HepG2 (cell line): Measurements from ENCODE around the gene RBM14. TPM values are rescaled to one million over a fixed set of nuclear protein-coding genes. Genes with fewer than 3 reads are reported as not detected.

Experiments
- ERF ChIP-seq: IDR thresholded peaks from 2 replicates; pipeline ENCODE4 v1.6.1; 2018; ENCODE audit warnings: missing biosample characterization, missing genetic modification reagents
- HDAC2 ChIP-seq: sonication (generic); formaldehyde crosslinking; IDR thresholded peaks from 2 replicates; pipeline ENCODE4 v1.4.0; 2020; ENCODE audit warnings: missing genetic modification reagents
- JUND ChIP-seq: sonication (generic); formaldehyde crosslinking; IDR thresholded peaks from 2 replicates; pipeline ENCODE4 v1.8.0; 2022; ENCODE audit warnings: mild to moderate bottlenecking, missing genetic modification reagents
- KDM2A ChIP-seq: sonication (generic); formaldehyde crosslinking; IDR thresholded peaks from 2 replicates; pipeline ENCODE4 v1.4.0; 2020; ENCODE audit warnings: low read depth, missing genetic modification reagents, borderline replicate concordance
- MEIS1 ChIP-seq: sonication (generic); formaldehyde crosslinking; IDR thresholded peaks from 2 replicates; pipeline ENCODE4 v1.9.0; 2021; ENCODE audit warnings: mild to moderate bottlenecking, missing genetic modification reagents, moderate library complexity, borderline replicate concordance
- MTA1 ChIP-seq: sonication (generic); formaldehyde crosslinking; IDR thresholded peaks from 2 replicates; pipeline ENCODE4 v1.4.0; 2020; ENCODE audit warnings: missing genetic modification reagents, mild to moderate bottlenecking, borderline replicate concordance
- NFRKB ChIP-seq: fragments of 450-650 bp; IDR thresholded peaks from 2 replicates; pipeline ENCODE4 v1.6.1; 2017
- PITX1 ChIP-seq: sonication (generic); formaldehyde crosslinking; IDR thresholded peaks from 2 replicates; pipeline ENCODE4 v1.5.1; 2020; ENCODE audit warnings: mild to moderate bottlenecking, missing genetic modification reagents
- RXRB ChIP-seq: IDR thresholded peaks from 2 replicates; pipeline ENCODE4 v1.6.1; 2016; ENCODE audit warnings: borderline replicate concordance, missing genetic modification reagents, missing compliant biosample characterization
- SAFB2 ChIP-seq: sonication (generic); formaldehyde crosslinking; IDR thresholded peaks from 2 replicates; pipeline ENCODE4 v1.5.1; 2020; ENCODE audit warnings: missing genetic modification reagents, low read depth, mild to moderate bottlenecking, borderline replicate concordance
- SALL2 ChIP-seq: sonication (generic); formaldehyde crosslinking; IDR thresholded peaks from 2 replicates; pipeline ENCODE4 v1.8.1; 2023; ENCODE audit warnings: mild to moderate bottlenecking, missing genetic modification reagents, inconsistent platforms
- SCMH1 ChIP-seq: sonication (generic); formaldehyde crosslinking; IDR thresholded peaks from 2 replicates; pipeline ENCODE4 v1.9.0; 2021; ENCODE audit warnings: missing genetic modification reagents, mild to moderate bottlenecking, borderline replicate concordance
- TBX2 ChIP-seq: sonication (generic); formaldehyde crosslinking; IDR thresholded peaks from 2 replicates; pipeline ENCODE4 v1.5.0; 2020; ENCODE audit warnings: missing genetic modification reagents, mild to moderate bottlenecking, borderline replicate concordance
- ZNF430 ChIP-seq: sonication (generic); formaldehyde crosslinking; IDR thresholded peaks from 2 replicates; pipeline ENCODE4 v1.9.0; 2021; ENCODE audit warnings: mild to moderate bottlenecking, missing genetic modification reagents
- ZNF451 ChIP-seq: sonication (generic); formaldehyde crosslinking; IDR thresholded peaks from 2 replicates; pipeline ENCODE4 v1.5.0; 2020; ENCODE audit warnings: mild to moderate bottlenecking, missing genetic modification reagents
- ZNF572 ChIP-seq: sonication (generic); formaldehyde crosslinking; IDR thresholded peaks from 2 replicates; pipeline ENCODE4 v1.5.1; 2020; ENCODE audit warnings: mild to moderate bottlenecking, missing genetic modification reagents
- polyA plus RNA-seq, 8 experiments: library from polyadenylated mRNA; depleted of rRNA in 3 of 8; stranded (reverse) in 7 of 8; unstranded in 1 of 8; fragments of >200 nt; fragmentation: Illumina TruSeq in 4 of 8; extraction: Trizol in 4 of 8; gene quantifications; 2 replicates each; pipeline versions ENCODE4 v1.2.1 to v1.2.3, GENCODE V29; 2011 to 2016; ENCODE audit warnings: low read depth in 4 of 8, missing spikeins in 1 of 8, mixed read lengths in 1 of 8; ENCODE audit not compliant: insufficient read depth in 1 of 8
- total RNA-seq, 5 experiments: library from RNA; depleted of rRNA; stranded (reverse); fragments of >200 nt; fragmentation: Illumina TruSeq; extraction: Trizol; gene quantifications; 2 replicates each; pipeline ENCODE4 v1.2.3, GENCODE V29; 2016; ENCODE audit warnings: low read depth in 1 of 5
- TF ChIP-seq, protein P1 (sequence below): sonication (generic); formaldehyde crosslinking; IDR thresholded peaks from 2 replicates; pipeline ENCODE4 v1.5.0; 2020; ENCODE audit warnings: missing genetic modification reagents
- TF ChIP-seq, protein P2 (sequence below): sonication (generic); formaldehyde crosslinking; IDR thresholded peaks from one replicate; pipeline ENCODE4 v1.5.1; 2020; ENCODE audit warnings: mild to moderate bottlenecking, missing genetic modification reagents; ENCODE audit errors: not compliant biosample characterization
- TF ChIP-seq, protein P3 (sequence below): conservative IDR thresholded peaks from 2 replicates; pipeline ENCODE4 v1.6.1; 2018; ENCODE audit warnings: missing genetic modification reagents

Gene RBM14
- total and polyA plus RNA-seq, 2 of the 13 experiments (the other 11 are each of a cell fraction or from before 2014, with no cell fraction given), result 12.7 to 44.1 TPM

DNA sequence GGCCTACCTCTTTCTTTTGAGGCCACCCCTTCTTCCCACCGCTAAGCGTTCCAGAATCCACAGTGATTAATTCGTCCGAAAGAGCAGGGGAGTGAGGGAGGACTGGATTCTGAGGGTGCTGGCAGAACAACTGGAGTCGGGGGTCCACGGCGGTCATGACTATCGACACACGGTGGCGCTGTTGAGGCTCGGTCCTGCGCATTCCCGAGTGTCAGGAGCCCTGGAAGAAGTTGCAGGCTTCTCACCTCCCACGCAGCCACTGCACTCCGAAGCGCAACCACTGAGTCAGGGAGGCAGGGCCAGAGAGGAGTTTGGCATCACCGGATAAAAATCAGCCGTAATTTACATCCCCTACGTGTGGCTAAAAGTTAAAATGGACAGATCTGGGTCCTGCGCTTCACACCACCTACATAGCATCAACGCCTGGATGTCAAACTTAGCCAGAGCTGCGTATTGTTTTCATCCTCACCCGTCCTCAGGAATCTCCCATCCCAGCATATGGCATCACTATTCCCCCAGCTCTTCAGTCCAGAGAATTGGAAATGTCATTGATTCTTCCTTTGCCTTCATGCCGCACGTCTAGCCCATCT, 37.3 kb upstream of the RBM14 start (continued):
- TF ChIP-seq, protein P1, sequence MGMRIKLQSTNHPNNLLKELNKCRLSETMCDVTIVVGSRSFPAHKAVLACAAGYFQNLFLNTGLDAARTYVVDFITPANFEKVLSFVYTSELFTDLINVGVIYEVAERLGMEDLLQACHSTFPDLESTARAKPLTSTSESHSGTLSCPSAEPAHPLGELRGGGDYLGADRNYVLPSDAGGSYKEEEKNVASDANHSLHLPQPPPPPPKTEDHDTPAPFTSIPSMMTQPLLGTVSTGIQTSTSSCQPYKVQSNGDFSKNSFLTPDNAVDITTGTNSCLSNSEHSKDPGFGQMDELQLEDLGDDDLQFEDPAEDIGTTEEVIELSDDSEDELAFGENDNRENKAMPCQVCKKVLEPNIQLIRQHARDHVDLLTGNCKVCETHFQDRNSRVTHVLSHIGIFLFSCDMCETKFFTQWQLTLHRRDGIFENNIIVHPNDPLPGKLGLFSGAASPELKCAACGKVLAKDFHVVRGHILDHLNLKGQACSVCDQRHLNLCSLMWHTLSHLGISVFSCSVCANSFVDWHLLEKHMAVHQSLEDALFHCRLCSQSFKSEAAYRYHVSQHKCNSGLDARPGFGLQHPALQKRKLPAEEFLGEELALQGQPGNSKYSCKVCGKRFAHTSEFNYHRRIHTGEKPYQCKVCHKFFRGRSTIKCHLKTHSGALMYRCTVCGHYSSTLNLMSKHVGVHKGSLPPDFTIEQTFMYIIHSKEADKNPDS (CRISPR knock-in tag), result peak; percentile 26; the same call in 1 of the 2 replicates
- TF ChIP-seq TBX2 (no peak), NFRKB (no peak), ZNF572 (CRISPR knock-in tag) (no peak), PITX1 (CRISPR knock-in tag) (peak; percentile 14; the same call in 1 of the 2 replicates), MEIS1 (CRISPR knock-in tag) (no peak), SALL2 (CRISPR knock-in tag) (no peak), ZNF430 (CRISPR knock-in tag) (0 out of 2 replicates have a peak, but pooled peaks have one; percentile 36), ZNF451 (CRISPR knock-in tag) (0 out of 2 replicates have a peak, but pooled peaks have one; percentile 38), HDAC2 (CRISPR knock-in tag) (peak; percentile 17; the same call in 1 of the 2 replicates), SCMH1 (no peak), SAFB2 (no peak), MTA1 (CRISPR knock-in tag) (peak; percentile 28; the same call in 1 of the 2 replicates), JUND (CRISPR knock-in tag) (no peak), ERF (CRISPR knock-in tag) (0 out of 2 replicates have a peak, but pooled peaks have one; percentile 15), RXRB (CRISPR knock-in tag) (0 out of 2 replicates have a peak, but pooled peaks have one; percentile 8), KDM2A (CRISPR knock-in tag) (peak; percentile 39; the same call in 1 of the 2 replicates)
- TF ChIP-seq, protein P2, sequence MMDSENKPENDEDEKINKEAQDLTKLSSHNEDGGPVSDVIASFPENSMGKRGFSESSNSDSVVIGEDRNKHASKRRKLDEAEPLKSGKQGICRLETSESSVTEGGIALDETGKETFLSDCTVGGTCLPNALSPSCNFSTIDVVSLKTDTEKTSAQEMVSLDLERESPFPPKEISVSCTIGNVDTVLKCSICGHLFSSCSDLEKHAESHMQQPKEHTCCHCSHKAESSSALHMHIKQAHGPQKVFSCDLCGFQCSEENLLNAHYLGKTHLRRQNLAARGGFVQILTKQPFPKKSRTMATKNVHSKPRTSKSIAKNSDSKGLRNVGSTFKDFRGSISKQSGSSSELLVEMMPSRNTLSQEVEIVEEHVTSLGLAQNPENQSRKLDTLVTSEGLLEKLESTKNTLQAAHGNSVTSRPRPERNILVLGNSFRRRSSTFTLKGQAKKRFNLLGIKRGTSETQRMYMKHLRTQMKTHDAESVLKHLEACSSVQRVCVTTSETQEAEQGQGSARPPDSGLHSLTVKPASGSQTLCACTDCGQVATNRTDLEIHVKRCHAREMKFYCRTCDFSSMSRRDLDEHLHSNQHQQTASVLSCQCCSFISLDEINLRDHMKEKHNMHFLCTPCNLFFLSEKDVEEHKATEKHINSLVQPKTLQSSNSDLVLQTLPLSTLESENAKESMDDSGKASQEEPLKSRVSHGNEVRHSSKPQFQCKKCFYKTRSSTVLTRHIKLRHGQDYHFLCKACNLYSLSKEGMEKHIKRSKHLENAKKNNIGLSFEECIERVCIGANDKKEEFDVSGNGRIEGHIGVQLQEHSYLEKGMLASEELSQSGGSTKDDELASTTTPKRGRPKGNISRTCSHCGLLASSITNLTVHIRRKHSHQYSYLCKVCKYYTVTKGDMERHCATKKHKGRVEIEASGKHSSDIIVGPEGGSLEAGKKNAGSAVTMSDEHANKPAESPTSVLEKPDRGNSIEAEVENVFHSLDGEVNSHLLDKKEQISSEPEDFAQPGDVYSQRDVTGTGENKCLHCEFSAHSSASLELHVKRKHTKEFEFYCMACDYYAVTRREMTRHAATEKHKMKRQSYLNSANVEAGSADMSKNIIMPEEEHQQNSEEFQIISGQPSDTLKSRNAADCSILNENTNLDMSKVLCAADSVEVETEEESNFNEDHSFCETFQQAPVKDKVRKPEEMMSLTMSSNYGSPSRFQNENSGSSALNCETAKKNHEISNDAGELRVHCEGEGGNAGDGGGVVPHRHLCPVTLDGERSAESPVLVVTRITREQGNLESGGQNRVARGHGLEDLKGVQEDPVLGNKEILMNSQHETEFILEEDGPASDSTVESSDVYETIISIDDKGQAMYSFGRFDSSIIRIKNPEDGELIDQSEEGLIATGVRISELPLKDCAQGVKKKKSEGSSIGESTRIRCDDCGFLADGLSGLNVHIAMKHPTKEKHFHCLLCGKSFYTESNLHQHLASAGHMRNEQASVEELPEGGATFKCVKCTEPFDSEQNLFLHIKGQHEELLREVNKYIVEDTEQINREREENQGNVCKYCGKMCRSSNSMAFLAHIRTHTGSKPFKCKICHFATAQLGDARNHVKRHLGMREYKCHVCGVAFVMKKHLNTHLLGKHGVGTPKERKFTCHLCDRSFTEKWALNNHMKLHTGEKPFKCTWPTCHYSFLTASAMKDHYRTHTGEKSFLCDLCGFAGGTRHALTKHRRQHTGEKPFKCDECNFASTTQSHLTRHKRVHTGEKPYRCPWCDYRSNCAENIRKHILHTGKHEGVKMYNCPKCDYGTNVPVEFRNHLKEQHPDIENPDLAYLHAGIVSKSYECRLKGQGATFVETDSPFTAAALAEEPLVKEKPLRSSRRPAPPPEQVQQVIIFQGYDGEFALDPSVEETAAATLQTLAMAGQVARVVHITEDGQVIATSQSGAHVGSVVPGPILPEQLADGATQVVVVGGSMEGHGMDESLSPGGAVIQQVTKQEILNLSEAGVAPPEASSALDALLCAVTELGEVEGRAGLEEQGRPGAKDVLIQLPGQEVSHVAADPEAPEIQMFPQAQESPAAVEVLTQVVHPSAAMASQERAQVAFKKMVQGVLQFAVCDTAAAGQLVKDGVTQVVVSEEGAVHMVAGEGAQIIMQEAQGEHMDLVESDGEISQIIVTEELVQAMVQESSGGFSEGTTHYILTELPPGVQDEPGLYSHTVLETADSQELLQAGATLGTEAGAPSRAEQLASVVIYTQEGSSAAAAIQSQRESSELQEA (CRISPR knock-in tag), result peak; percentile 36
- TF ChIP-seq, protein P3, sequence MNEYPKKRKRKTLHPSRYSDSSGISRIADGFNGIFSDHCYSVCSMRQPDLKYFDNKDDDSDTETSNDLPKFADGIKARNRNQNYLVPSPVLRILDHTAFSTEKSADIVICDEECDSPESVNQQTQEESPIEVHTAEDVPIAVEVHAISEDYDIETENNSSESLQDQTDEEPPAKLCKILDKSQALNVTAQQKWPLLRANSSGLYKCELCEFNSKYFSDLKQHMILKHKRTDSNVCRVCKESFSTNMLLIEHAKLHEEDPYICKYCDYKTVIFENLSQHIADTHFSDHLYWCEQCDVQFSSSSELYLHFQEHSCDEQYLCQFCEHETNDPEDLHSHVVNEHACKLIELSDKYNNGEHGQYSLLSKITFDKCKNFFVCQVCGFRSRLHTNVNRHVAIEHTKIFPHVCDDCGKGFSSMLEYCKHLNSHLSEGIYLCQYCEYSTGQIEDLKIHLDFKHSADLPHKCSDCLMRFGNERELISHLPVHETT (CRISPR knock-in tag), result no peak
